Nucleus accumbens (tissue), 56 donors: ENCODE results near the gene AIRE.
"Not testable (repeated sequence)": the region's sequence is repeated elsewhere in the genome, so short reads cannot be mapped to it uniquely, and the experiment has no call there.

Experiments
- DNase-seq, 56 donors: peaks; one replicate each; lab custom pipeline; 2025; lab: John Stamatoyannopoulos, UW

Gene AIRE

DNA sequence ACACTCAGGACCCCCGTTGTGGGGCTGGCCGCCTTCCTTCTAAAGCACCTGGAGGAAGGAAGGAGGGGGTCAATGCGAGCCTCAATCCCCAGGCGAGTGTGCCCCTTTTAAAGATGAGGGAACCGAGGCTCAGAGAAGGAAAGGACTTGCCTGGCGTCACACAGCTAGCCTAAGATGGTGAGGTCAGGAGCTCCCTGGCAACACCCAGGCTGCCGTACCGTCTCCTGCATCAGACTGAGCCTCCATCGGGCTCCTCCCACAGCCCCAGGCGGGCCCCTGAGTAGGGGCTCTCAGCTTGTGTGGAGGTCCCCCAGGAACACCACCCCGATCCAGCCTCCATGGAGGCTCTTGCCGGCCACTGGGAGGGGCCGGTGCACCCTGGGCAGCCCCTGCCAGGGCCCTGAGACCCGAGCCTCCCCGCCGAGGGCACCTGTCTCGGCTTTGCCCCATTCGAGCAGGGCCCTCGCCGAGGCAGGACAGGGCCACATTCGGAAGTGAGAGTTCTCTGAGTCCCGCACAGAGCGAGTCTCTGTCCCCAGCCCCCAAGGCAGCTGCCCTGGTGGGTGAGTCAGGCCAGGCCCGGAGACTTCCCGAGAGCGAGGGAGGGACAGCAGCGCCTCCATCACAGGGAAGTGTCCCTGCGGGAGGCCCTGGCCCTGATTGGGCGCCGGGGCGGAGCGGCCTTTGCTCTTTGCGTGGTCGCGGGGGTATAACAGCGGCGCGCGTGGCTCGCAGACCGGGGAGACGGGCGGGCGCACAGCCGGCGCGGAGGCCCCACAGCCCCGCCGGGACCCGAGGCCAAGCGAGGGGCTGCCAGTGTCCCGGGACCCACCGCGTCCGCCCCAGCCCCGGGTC, at the start of gene AIRE:
TSS of gene AIRE (plus strand) at position 739 of the 855 bp plus-strand sequence. CDS start 131 bp downstream, outside the sequence.
- DNase-seq = no peak

GRCh38 chr21:44240353-44240752, 45.3 kb upstream of the AIRE start:
- DNase-seq = not testable (repeated sequence)

DNA sequence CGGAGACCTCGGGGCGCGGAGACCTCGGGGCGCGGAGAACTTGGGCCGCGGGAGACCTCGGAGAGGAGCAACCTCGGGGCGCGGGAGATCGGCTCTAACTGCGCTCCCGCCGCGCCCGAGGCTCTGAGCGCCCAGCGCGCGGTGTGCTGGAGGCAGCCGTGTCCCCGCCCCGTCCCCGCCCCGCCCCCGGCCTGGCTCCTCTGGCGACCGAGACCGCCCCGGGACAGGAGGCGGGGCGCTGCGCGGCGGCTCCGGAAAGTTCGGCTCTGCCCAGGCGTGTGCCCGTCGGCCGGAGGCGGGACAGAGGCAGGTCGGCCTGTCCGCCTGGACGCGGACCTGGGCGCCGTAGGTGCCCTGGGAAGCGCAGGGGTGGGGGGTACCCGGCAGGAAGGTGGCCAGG, 44.8 kb upstream of the AIRE start, which contains the start of gene ICOSLG:
TSS of gene ICOSLG (minus strand) at position 102 of the 400 bp plus-strand sequence. CDS start 126 bp downstream, outside the sequence.
- not testable (repeated sequence) for DNase-seq

GRCh38 chr21:44241281-44241680, 44.4 kb upstream of the AIRE start:
- DNase-seq = not testable (repeated sequence)

GRCh38 chr21:44243980-44244379, 41.7 kb upstream of the AIRE start:
- DNase-seq = not testable (repeated sequence)

GRCh38 chr21:44247904-44248303, 37.8 kb upstream of the AIRE start:
- DNase-seq = not testable (repeated sequence)

- DNase-seq = not testable (repeated sequence)
These were observed 36.3 kb upstream of the AIRE start for GRCh38 chr21:44249204-44250037.

- no peak for DNase-seq
These were observed 31.6 kb upstream of the AIRE start for GRCh38 chr21:44253832-44254710.

GRCh38 chr21:44255511-44255981, 30.1 kb upstream of the AIRE start:
- DNase-seq = no peak

- DNase-seq = no peak
These were observed 27.5 kb upstream of the AIRE start for GRCh38 chr21:44258056-44258725.

- DNase-seq = no peak
These were observed 26.5 kb upstream of the AIRE start for GRCh38 chr21:44259082-44259705.

DNA sequence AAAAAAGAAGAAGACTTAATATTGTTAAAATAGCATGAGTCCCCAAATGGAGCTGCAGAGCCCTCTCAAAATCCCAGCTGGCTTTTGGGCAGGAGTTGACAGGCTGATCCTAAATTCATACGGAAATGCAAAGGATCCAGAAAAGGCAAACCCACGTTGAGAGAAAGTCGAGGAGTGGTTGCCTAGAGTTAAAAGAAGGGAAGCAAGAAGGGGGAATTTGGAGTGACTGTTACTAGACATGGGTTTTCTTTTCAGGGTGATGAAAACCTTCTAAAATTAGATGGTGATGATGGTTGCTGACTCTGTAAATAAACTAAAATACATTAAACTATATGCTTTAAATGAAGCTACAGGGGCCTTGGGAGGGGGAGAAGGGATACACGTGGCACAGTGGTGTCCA, 25.6 kb upstream of the AIRE start:
- no peak for DNase-seq

DNA sequence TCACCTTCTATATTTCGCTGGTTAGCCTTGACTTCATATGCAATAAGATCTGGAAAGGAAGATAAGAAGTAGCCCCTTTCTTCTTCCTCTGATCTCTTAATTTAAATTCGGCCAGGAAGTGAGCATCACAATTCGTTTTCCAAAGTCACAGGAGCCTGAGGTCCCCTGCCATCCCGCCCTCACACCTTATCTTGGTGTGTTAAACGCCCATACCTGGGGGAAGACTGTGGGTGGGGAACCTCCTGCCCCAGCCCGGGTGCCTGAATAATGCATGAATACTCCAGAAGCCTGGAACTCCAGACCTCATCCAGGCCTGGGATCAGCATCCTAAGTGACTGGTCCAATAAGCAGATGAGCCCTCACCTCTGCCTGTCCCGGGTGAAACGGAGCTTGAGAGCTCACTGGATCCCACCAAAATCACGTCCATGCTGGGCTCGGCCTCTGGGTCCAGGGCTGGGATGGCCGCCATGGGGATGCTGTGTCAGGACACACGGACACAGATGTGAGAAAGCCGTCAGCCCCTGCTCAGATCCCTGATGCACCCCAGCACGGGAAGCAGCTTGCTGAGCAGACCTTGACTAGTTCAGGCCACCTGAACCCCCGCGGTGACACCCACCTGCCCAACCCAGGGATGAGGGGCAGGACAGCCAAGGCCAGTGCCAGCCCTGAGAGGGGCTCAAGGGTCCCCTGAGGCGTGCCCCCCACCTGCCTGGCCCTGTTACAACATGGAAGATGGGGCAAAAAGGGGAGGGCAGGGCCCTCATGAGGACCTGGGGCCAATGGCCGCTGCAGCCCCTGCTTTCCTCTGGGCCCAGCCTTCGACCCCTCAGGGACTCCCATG, 24.7 kb upstream of the AIRE start:
- DNase-seq = no peak

DNA sequence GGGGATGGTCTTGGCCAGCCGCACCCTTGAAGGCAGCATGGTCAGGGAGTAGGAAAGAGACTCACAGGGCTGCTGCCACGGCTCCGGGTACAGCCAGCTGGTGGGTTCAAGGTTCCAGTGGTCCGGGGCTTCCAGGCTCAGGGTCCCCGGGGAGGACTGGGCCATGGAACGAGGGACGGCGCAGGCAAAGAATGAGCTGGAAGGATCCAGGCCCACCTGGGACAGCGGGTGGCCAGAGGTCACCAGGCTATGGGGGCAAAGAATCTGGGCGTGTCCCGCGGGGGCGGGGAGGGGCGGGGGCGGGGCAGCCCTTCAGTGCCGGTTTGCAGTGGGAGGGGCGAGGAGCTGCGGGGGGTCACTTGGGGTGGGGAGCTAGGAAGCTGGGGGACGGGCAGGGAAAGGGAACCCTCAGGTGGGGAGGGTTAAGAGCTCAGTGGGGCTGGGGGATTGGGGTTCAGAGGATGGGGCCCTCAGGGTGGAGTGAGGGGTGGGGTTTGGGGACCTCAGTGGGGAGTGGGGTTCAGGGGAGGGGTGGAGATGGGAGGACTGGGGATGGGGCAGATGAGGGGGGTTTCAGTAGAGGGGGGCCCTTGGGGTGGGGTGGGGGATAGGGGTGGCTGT, 23.9 kb upstream of the AIRE start, which contains the start of gene DNMT3L:
TSS of gene DNMT3L (minus strand) at position 223 of the 621 bp plus-strand sequence. CDS start 638 bp downstream, outside the sequence.
- DNase-seq = no peak

GRCh38 chr21:44262338-44263056, 23.2 kb upstream of the AIRE start:
- DNase-seq = no peak

DNA sequence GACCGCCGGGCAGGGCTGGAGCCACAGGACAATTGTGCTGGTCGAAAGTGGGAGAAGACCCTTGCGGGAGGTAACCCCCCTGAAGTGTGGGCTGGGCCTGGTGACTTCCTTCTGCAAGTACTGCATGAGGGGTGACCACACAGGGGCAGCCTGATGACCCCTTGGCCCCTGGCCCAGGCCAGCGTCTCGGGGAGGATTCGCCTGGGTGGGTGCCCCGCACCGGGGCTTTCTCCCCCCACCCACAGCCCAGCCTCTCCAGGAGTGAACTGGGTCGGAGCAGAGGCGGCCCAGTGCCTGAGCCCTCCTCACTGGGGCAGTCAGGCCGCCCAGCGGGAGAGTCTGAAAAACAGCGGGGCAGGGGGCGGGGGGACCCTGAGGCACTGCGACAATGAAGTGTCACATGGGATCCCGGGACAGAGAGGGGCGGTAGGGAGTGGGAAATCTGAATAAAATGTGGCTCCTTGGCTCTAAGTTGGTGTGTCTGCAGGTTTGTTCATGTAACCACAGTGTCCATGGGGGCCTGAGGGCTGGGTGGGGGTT, 22.4 kb upstream of the AIRE start:
- DNase-seq = no peak

DNA sequence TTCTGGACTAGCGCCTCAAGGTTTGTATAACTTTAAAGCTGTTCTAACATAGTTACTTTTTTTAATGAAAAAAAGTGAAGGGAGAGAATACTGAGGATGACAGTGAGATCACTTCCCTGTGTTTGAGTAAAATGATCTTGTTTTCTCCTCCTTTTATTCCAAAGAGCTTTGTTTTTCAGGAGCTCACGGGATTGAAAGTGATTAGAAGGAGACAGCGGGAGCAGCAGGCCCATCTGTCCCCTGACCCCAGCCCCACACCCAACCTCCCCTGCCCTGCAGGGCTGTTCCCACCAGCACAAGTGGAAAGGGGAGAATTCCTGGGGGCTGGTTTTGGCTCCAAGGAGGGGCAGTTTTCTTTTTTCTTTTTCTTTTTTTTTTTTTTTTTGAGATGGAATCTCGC, 21.9 kb upstream of the AIRE start:
- no peak for DNase-seq
